IMR-90 (cell line): ENCODE results near the gene IL1RAPL1. TPM values are rescaled to one million over a fixed set of nuclear protein-coding genes. Genes with fewer than 3 reads are reported as not detected.

Experiments used
- ATAC-seq: fragments of 200-7000 bp; cut with Tn5 transposase; 2 replicates; pipeline ENCODE4 v1.9.1; 2020; ENCODE audit warnings: low read depth, mild to moderate bottlenecking, moderate library complexity
- BruUV-seq: library from RNA; stranded (reverse); fragments of 400-500 nt; replicated peaks from 2 replicates; lab custom pipeline; 2021; lab: Mats Ljungman, UMichigan
- CTCF ChIA-PET: fragments of 300-600 bp; formaldehyde crosslinking; extraction: SDS; loops from one replicate; lab custom pipeline; 2021; ENCODE audit warnings: antibody characterized with exemption; lab: Yijun Ruan, JAX
- POLR2A ChIA-PET: fragments of 300-600 bp; sonication (Branson Sonifier 250); formaldehyde crosslinking; loops from one replicate; lab custom pipeline; 2022; ENCODE audit warnings: antibody characterized with exemption; ENCODE audit not compliant: unreplicated experiment; lab: Charles Lee
- DNase-seq: peaks from one replicate; pipeline ENCODE4 v3.0.0; 2013
- H2AFZ ChIP-seq: replicated peaks from 2 replicates; pipeline ENCODE3; 2013; ENCODE audit warnings: low read length, mild to moderate bottlenecking; ENCODE audit not compliant: poor library complexity
- H2AK5ac ChIP-seq: 2 replicates; pipeline ENCODE4 v1.6.1; 2013; ENCODE audit warnings: low read depth, low read length, inconsistent platforms
- H2AK9ac ChIP-seq: replicated peaks from 2 replicates; pipeline ENCODE3; 2013; ENCODE audit warnings: mild to moderate bottlenecking, low read depth, low read length, moderate library complexity; ENCODE audit not compliant: poor library complexity
- H2BK120ac ChIP-seq: 2 replicates; pipeline ENCODE4 v1.6.1; 2013; ENCODE audit warnings: low read depth, low read length, inconsistent platforms
- H2BK15ac ChIP-seq: 3 replicates; pipeline ENCODE4 v1.6.1; 2013; ENCODE audit warnings: low read depth, low read length, inconsistent platforms
- H2BK20ac ChIP-seq: 2 replicates; pipeline ENCODE4 v1.6.1; 2013; ENCODE audit warnings: low read depth, mild to moderate bottlenecking, inconsistent platforms, low read length, moderate library complexity
- H2BK5ac ChIP-seq: 2 replicates; pipeline ENCODE4 v1.6.1; 2013; ENCODE audit warnings: mild to moderate bottlenecking, low read depth, low read length, inconsistent platforms; ENCODE audit not compliant: poor library complexity, severe bottlenecking
- H3K14ac ChIP-seq: replicated peaks from 2 replicates; pipeline ENCODE4 v1.6.1; 2013; ENCODE audit warnings: low read depth, low read length, inconsistent platforms
- H3K18ac ChIP-seq: 2 replicates; pipeline ENCODE4 v1.6.1; 2013; ENCODE audit warnings: low read depth, low read length, control low read depth
- H3K23ac ChIP-seq: 2 replicates; pipeline ENCODE4 v1.6.1; 2013; ENCODE audit warnings: low read depth, low read length, inconsistent platforms
- H3K27ac ChIP-seq: 2 replicates; pipeline ENCODE4 v1.5.1; 2013; ENCODE audit warnings: mild to moderate bottlenecking, control low read depth, low read length; ENCODE audit not compliant: insufficient read depth
- H3K27me3 ChIP-seq: 2 replicates; pipeline ENCODE4 v1.6.1; 2013; ENCODE audit warnings: low read length; ENCODE audit not compliant: control insufficient read depth, insufficient read depth
- H3K36me3 ChIP-seq: 2 replicates; pipeline ENCODE4 v1.6.1; 2013; ENCODE audit warnings: low read length, mixed read lengths; ENCODE audit not compliant: control insufficient read depth, insufficient read depth
- H3K4ac ChIP-seq: 2 replicates; pipeline ENCODE4 v1.6.1; 2013; ENCODE audit warnings: low read depth, low read length, inconsistent platforms
- H3K4me1 ChIP-seq: 2 replicates; pipeline ENCODE4 v1.6.1; 2013; ENCODE audit warnings: low read length, mixed read lengths; ENCODE audit not compliant: control insufficient read depth, insufficient read depth
- H3K4me2 ChIP-seq: 2 replicates; pipeline ENCODE4 v1.6.1; 2013; ENCODE audit warnings: low read depth, mild to moderate bottlenecking, control low read depth, low read length, moderate library complexity
- H3K4me3 ChIP-seq: 2 replicates; pipeline ENCODE4 v1.5.1; 2013; ENCODE audit warnings: low read depth, mild to moderate bottlenecking, control low read depth, low read length, moderate library complexity; ENCODE audit not compliant: insufficient read depth
- H3K56ac ChIP-seq: 2 replicates; pipeline ENCODE4 v1.6.1; 2013; ENCODE audit warnings: low read length, inconsistent platforms; ENCODE audit not compliant: insufficient read depth; ENCODE audit errors: extremely low read depth
- H3K79me1 ChIP-seq, 2 experiments: 2 replicates each; pipeline ENCODE4 v1.6.1; 2013; ENCODE audit warnings: low read length in 2 of 2, inconsistent platforms in 1 of 2, low read depth in 1 of 2
- H3K9ac ChIP-seq: 2 replicates; pipeline ENCODE4 v1.6.1; 2013; ENCODE audit warnings: low read depth, low read length, control low read depth
- H3K9me1 ChIP-seq: 2 replicates; pipeline ENCODE4 v1.6.1; 2013; ENCODE audit warnings: low read length, inconsistent platforms; ENCODE audit not compliant: insufficient read depth
- H3K9me3 ChIP-seq: 2 replicates; pipeline ENCODE4 v1.6.1; 2013; ENCODE audit warnings: low read length; ENCODE audit not compliant: control insufficient read depth, insufficient read depth
- H4K20me1 ChIP-seq: 2 replicates; pipeline ENCODE4 v1.6.1; 2013; ENCODE audit warnings: low read length, inconsistent platforms; ENCODE audit not compliant: insufficient read depth
- H4K5ac ChIP-seq: 2 replicates; pipeline ENCODE4 v1.6.1; 2013; ENCODE audit warnings: mild to moderate bottlenecking, low read depth, low read length, control low read depth
- H4K8ac ChIP-seq, 2 experiments: 2 replicates each; pipeline ENCODE4 v1.6.1; 2013; ENCODE audit warnings: low read depth in 2 of 2, low read length in 2 of 2, control low read depth in 1 of 2, inconsistent platforms in 1 of 2
- H4K91ac ChIP-seq: 2 replicates; pipeline ENCODE4 v1.6.1; 2013; ENCODE audit warnings: low read depth, low read length, inconsistent platforms; ENCODE audit not compliant: insufficient read depth
- BHLHE40 ChIP-seq: fragments of 150-350 bp; IDR thresholded peaks from 2 replicates; pipeline ENCODE4 v1.6.1; 2016; ENCODE audit warnings: mild to moderate bottlenecking, low read depth, low read length
- MXI1 ChIP-seq: IDR thresholded peaks from 2 replicates; pipeline ENCODE4 v1.6.1; 2012; ENCODE audit warnings: low read depth, mild to moderate bottlenecking, low read length, moderate library complexity, borderline replicate concordance
- POLR2A ChIP-seq: IDR thresholded peaks from 2 replicates; pipeline ENCODE4 v1.6.1; 2012; ENCODE audit warnings: mild to moderate bottlenecking, low read depth, low read length
- WGBS, 2 experiments: methylation state at CpG; one replicate each; pipeline versions ENCODE4 v1.1.5 to v1.1.7; 2013; ENCODE audit warnings: missing lambda C conversion rate in 2 of 2; ENCODE audit not compliant: insufficient read length in 1 of 2; ENCODE audit errors: extremely low coverage in 2 of 2; 5-methylcytosine and 5-hydroxymethylcytosine counted together
- dilution Hi-C: fragments of 300-500 bp; cut with HindIII; formaldehyde crosslinking; loops from one replicate; pipeline ENCODE4 v1.14.3; 2018; ENCODE audit warnings: low sequenced_read_pairs; ENCODE audit not compliant: unreplicated experiment
- in situ Hi-C: fragments of 300-500 bp; cut with MboI; formaldehyde crosslinking; loops from 3 replicates; pipeline ENCODE4 v1.14.3; 2019; ENCODE audit warnings: low sequenced_read_pairs, inconsistent platforms, mixed read lengths
- intact Hi-C: fragments of 100-400 bp; cut with micrococcal nuclease; formaldehyde crosslinking; loops from 2 replicates; pipeline ENCODE4 v1.10.0; 2022
- polyA plus RNA-seq, 3 experiments: library from polyadenylated mRNA; depleted of rRNA; stranded (reverse); fragments of >200 nt; gene quantifications; 2 replicates each; pipeline ENCODE4 v1.2.3, GENCODE V29; 2012; ENCODE audit warnings: low replicate concordance in 1 of 3
- total RNA-seq: library from RNA; depleted of rRNA; stranded (reverse); fragments of >200 nt; gene quantifications from 2 replicates; pipeline ENCODE4 v1.2.3, GENCODE V29; 2012

The IL1RAPL1 gene
- total and polyA plus RNA-seq, 2 of the 4 experiments (the other 2 are of a cell fraction): 1.5 to 9.0 TPM

DNA sequence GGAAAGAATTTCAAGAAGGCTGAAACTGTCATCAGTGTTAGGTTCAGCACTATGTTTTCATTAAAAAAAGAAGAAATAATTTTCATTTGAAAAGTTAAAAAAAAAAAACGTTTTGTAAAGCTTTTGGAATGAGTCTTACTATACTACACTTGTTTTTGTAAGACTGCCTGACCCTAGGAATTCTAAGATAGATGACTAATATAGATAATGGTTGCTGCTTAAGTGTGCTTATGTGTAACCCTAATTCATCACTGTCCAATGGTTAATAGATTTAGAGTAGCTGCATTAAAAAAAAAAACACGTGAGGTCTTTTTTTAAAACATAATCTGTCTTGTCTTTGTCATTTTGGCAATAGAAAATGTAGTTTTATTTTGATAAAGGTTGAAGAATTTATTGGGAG lies 323.2 kb downstream of the IL1RAPL1 start:
- Histone ChIP-seq H3K36me3 (no peaks in the 10 kb centered on the region), H2AK9ac (no peak overlapping the region), H4K5ac (no peak overlapping the region), H2BK15ac (no peak overlapping the region), H2BK120ac (no peak overlapping the region), H3K4me2 (no peak overlapping the region), H4K91ac (no peak overlapping the region), H3K27me3 (no peaks in the 10 kb centered on the region), H2BK20ac (no peak overlapping the region), H2AFZ (no peak overlapping the region), H3K4ac (no peak overlapping the region), H4K8ac (no peak overlapping the region), H2AK5ac (no peak overlapping the region), H3K4me1 (no peaks in the 10 kb centered on the region), H3K27ac (no peak overlapping the region), H2BK5ac (no peak overlapping the region), H3K14ac (no peak overlapping the region), H3K23ac (no peak overlapping the region), H4K20me1 (no peaks in the 10 kb centered on the region), H3K4me3 (no peak overlapping the region), H3K79me1 (no peaks in the 10 kb centered on the region), H3K18ac (no peak overlapping the region), H3K9me1 (no peaks in the 10 kb centered on the region), H3K9ac (no peak overlapping the region), H3K56ac (no peak overlapping the region), H3K9me3 (no peaks in the 10 kb centered on the region)
- intact Hi-C loops: no loop called here
- dilution Hi-C loops: no loop called here
- ATAC-seq (peak; percentile 77), DNase-seq (peak; percentile 76)
- CTCF ChIA-PET: no interaction called here
- POLR2A ChIA-PET: no interaction called here
- WGBS, 2 experiments: no CpG with 5 or more reads among the region's 2 CpGs
- BruUV-seq: no TSS peak
- TF ChIP-seq BHLHE40: peak; percentile 69
- TF ChIP-seq MXI1: no peak
- TF ChIP-seq POLR2A: no peak
- in situ Hi-C loops: no loop called here
